H1 (cell line): ENCODE results near the gene ZNF148. TPM values are rescaled to one million over a fixed set of nuclear protein-coding genes. Genes with fewer than 3 reads are reported as not detected.

ENCODE experiments used
- CTCF ChIA-PET: fragments of 300-600 bp; sonication (Branson Sonifier 250); formaldehyde crosslinking; loops from one replicate; lab custom pipeline; 2021; ENCODE audit not compliant: partially characterized antibody; lab: Charles Lee
- POLR2A ChIA-PET: fragments of 300-600 bp; sonication (Branson Sonifier 250); formaldehyde crosslinking; loops from one replicate; lab custom pipeline; 2021; ENCODE audit warnings: inconsistent platforms; ENCODE audit not compliant: partially characterized antibody; lab: Charles Lee
- DNase-seq, 2 experiments: peaks; one replicate each; pipeline versions ENCODE4 v3.0.0 to v3.0.0-alpha.2; 2010 to 2022; ENCODE audit warnings: low spot score in 2 of 2, low read depth in 1 of 2, mixed read lengths in 1 of 2
- FAIRE-seq: peaks from 2 replicates; lab custom pipeline; 2011; peaks lifted over from hg19 to GRCh38; lab: Jason Lieb, UNC
- H2AFZ ChIP-seq: 2 replicates; pipeline ENCODE4 v1.8.1; 2012; ENCODE audit warnings: low read length, inconsistent platforms
- H2AK5ac ChIP-seq: 2 replicates; pipeline ENCODE4 v1.6.1; 2013; ENCODE audit warnings: low read depth, low read length
- H2BK120ac ChIP-seq: replicated peaks from 2 replicates; pipeline ENCODE3; 2013; ENCODE audit warnings: low read depth, low read length, inconsistent platforms
- H2BK12ac ChIP-seq: 2 replicates; pipeline ENCODE4 v1.6.1; 2013; ENCODE audit warnings: low read depth, low read length
- H2BK15ac ChIP-seq: 2 replicates; pipeline ENCODE4 v1.6.1; 2013; ENCODE audit warnings: low read length
- H2BK20ac ChIP-seq: 2 replicates; pipeline ENCODE4 v1.6.1; 2013; ENCODE audit warnings: low read length
- H2BK5ac ChIP-seq: 2 replicates; pipeline ENCODE4 v1.6.1; 2013; ENCODE audit warnings: low read depth, low read length
- H3K14ac ChIP-seq: 2 replicates; pipeline ENCODE4 v1.6.1; 2013; ENCODE audit warnings: inconsistent platforms; ENCODE audit not compliant: insufficient read length
- H3K18ac ChIP-seq: 2 replicates; pipeline ENCODE4 v1.6.1; 2013; ENCODE audit warnings: low read length; ENCODE audit errors: extremely low read depth
- H3K23ac ChIP-seq: 2 replicates; pipeline ENCODE4 v1.6.1; 2013; ENCODE audit warnings: inconsistent platforms; ENCODE audit not compliant: insufficient read length
- H3K23me2 ChIP-seq: 2 replicates; pipeline ENCODE4 v1.6.1; 2013; ENCODE audit warnings: low read depth, low read length
- H3K27ac ChIP-seq: 2 replicates; pipeline ENCODE4 v1.6.1; 2011; ENCODE audit warnings: low read depth, low read length, inconsistent platforms
- H3K27me3 ChIP-seq, 4 experiments: replicated peaks in 1 of 4; 1 replicate in 1 of 4; 2 replicates in 3 of 4; pipeline versions ENCODE4 v1.6.1 to v1.8.1; 2011 to 2013; ENCODE audit warnings: low read length in 3 of 4, mild to moderate bottlenecking in 3 of 4, inconsistent platforms in 2 of 4, mixed read lengths in 2 of 4, moderate library complexity in 1 of 4; ENCODE audit not compliant: control insufficient read depth in 3 of 4, insufficient read depth in 3 of 4; ENCODE audit errors: extremely low read depth in 1 of 4
- H3K36me3 ChIP-seq, 4 experiments: 2 replicates each; pipeline versions ENCODE4 v1.6.1 to v1.8.1; 2011 to 2013; ENCODE audit warnings: mild to moderate bottlenecking in 4 of 4, low read length in 3 of 4, moderate library complexity in 2 of 4, control low read depth in 1 of 4, inconsistent platforms in 1 of 4; ENCODE audit not compliant: insufficient read depth in 4 of 4, control insufficient read depth in 2 of 4
- H3K4ac ChIP-seq: replicated peaks from 2 replicates; pipeline ENCODE3; 2013; ENCODE audit warnings: low read length, low read depth, mixed read lengths, inconsistent platforms; ENCODE audit not compliant: insufficient read length
- H3K4me1 ChIP-seq, 4 experiments: replicated peaks in 1 of 4; 1 replicate in 1 of 4; 2 replicates in 3 of 4; pipeline versions ENCODE4 v1.6.1 to v1.8.1; 2011 to 2013; ENCODE audit warnings: low read length in 3 of 4, inconsistent platforms in 2 of 4, mixed read lengths in 1 of 4; ENCODE audit not compliant: insufficient read depth in 4 of 4, control insufficient read depth in 3 of 4
- H3K4me2 ChIP-seq, 2 experiments: 2 replicates each; pipeline versions ENCODE4 v1.6.1 to v1.8.1; 2011 to 2013; ENCODE audit warnings: low read depth in 2 of 2, low read length in 2 of 2, control low read depth in 1 of 2, inconsistent platforms in 1 of 2, mild to moderate bottlenecking in 1 of 2; ENCODE audit not compliant: insufficient read depth in 1 of 2
- H3K4me3 ChIP-seq, 4 experiments: fragments of 200-600, 300-600 bp in 1 of 4; sonication (generic), shearing (Covaris generic), sonication (Bioruptor Twin) in 1 of 4; 2 replicates each; pipeline versions ENCODE4 v1.5.1 to v1.8.1; 2011 to 2016; ENCODE audit warnings: low read length in 4 of 4, low read depth in 3 of 4, control low read depth in 2 of 4, inconsistent platforms in 2 of 4, mild to moderate bottlenecking in 2 of 4, mixed read lengths in 1 of 4, moderate library complexity in 1 of 4; ENCODE audit not compliant: insufficient read depth in 2 of 4; ENCODE audit errors: extremely low read depth in 1 of 4
- H3K56ac ChIP-seq: replicated peaks from 2 replicates; pipeline ENCODE3; 2013; ENCODE audit warnings: low read depth, mild to moderate bottlenecking, mixed read lengths, low read length, inconsistent platforms; ENCODE audit not compliant: insufficient read length
- H3K79me1 ChIP-seq: 2 replicates; pipeline ENCODE4 v1.6.1; 2013; ENCODE audit warnings: low read depth, low read length, control low read depth
- H3K79me2 ChIP-seq, 2 experiments: 2 replicates each; pipeline versions ENCODE4 v1.6.1 to v1.8.1; 2012 to 2013; ENCODE audit warnings: low read length in 2 of 2, mild to moderate bottlenecking in 2 of 2, inconsistent platforms in 1 of 2; ENCODE audit not compliant: insufficient read depth in 2 of 2, control insufficient read depth in 1 of 2
- H3K9ac ChIP-seq, 4 experiments: replicated peaks in 1 of 4; 1 replicate in 1 of 4; 2 replicates in 3 of 4; pipeline versions ENCODE4 v1.6.1 to v1.8.1; 2011 to 2013; ENCODE audit warnings: low read depth in 3 of 4, low read length in 3 of 4, control low read depth in 2 of 4, mild to moderate bottlenecking in 2 of 4, moderate library complexity in 2 of 4, inconsistent platforms in 1 of 4; ENCODE audit errors: extremely low read depth in 1 of 4
- H3K9me3 ChIP-seq, 2 experiments: 2 replicates each; pipeline versions ENCODE4 v1.6.1 to v1.8.1; 2012 to 2013; ENCODE audit warnings: mild to moderate bottlenecking in 2 of 2, moderate library complexity in 2 of 2, control low read depth in 1 of 2, inconsistent platforms in 1 of 2, low read depth in 1 of 2, low read length in 1 of 2, mixed read lengths in 1 of 2; ENCODE audit not compliant: insufficient read depth in 2 of 2
- H4K20me1 ChIP-seq, 2 experiments: replicated peaks in 1 of 2; 2 replicates each; pipeline versions ENCODE3 to v1.8.1; 2011 to 2013; ENCODE audit warnings: inconsistent platforms in 2 of 2, low read length in 2 of 2, mild to moderate bottlenecking in 1 of 2; ENCODE audit not compliant: insufficient read depth in 2 of 2, control insufficient read depth in 1 of 2
- H4K5ac ChIP-seq: 2 replicates; pipeline ENCODE4 v1.6.1; 2013; ENCODE audit warnings: low read length, low read depth, mixed read lengths, inconsistent platforms; ENCODE audit not compliant: insufficient read length
- H4K8ac ChIP-seq: 2 replicates; pipeline ENCODE4 v1.8.0; 2013; ENCODE audit warnings: mild to moderate bottlenecking, moderate library complexity, low read length, inconsistent platforms; ENCODE audit not compliant: insufficient read depth; ENCODE audit errors: extremely low read depth
- H4K91ac ChIP-seq: replicated peaks from 2 replicates; pipeline ENCODE3; 2013; ENCODE audit warnings: low read length, mixed read lengths, inconsistent platforms; ENCODE audit not compliant: insufficient read length
- POU5F1 ChIP-seq: IDR thresholded peaks from 2 replicates; pipeline ENCODE4 v1.6.1; 2011; ENCODE audit warnings: low read depth, mild to moderate bottlenecking, low read length, moderate library complexity
- polyA plus RNA-seq, 7 experiments: library from polyadenylated mRNA; depleted of rRNA in 3 of 7; stranded (reverse) in 5 of 7; unstranded in 2 of 7; fragments of >200 nt in 5 of 7; fragments of 200-250 nt in 2 of 7; gene quantifications; 1 replicate in 5 of 7; 2 replicates in 1 of 7; 4 replicates in 1 of 7; pipeline versions ENCODE4 v1.2.1 to v1.2.3, GENCODE V29; 2011 to 2013; ENCODE audit warnings: missing spikeins in 2 of 7, mixed read lengths in 2 of 7
- total RNA-seq: library from RNA; stranded (reverse); fragmentation: NEBNext Ultra II Directional; extraction: Animal tissue kit (Norgen Biotek cat#: 25700); gene quantifications from 2 replicates; pipeline ENCODE4 v1.2.1, GENCODE V29; 2021

Gene ZNF148
- total and polyA plus RNA-seq, 2 of the 8 experiments (the other 6 are each of a cell fraction or from before 2014, with no cell fraction given) = 3.7 to 22.6 TPM

GRCh38 chr3:125349556-125350165, 25.5 kb downstream of the ZNF148 start:
- no peaks in the 10 kb centered on the region for H3K23me2 ChIP-seq
- no peak overlapping the region for H3K4me3 ChIP-seq
- no peak overlapping the region for H2BK20ac ChIP-seq
- H2BK12ac ChIP-seq = no peak overlapping the region
- no peaks in the 10 kb centered on the region for H3K27me3 ChIP-seq
- H3K18ac ChIP-seq = no peak overlapping the region
- H3K56ac ChIP-seq = no peak overlapping the region
- DNase-seq (no peak), FAIRE-seq (no peak)
- H4K5ac ChIP-seq = no peak overlapping the region
- H4K8ac ChIP-seq = no peak overlapping the region
- H4K91ac ChIP-seq = no peak overlapping the region
- ChIA-PET POLR2A (no interaction called here), CTCF (no interaction called here)
- H3K9me3 ChIP-seq = no peaks in the 10 kb centered on the region
- peaks cover 6% of the 10 kb centered on the region; the same call in 1 of the 2 replicates for H3K79me1 ChIP-seq
- H2AFZ ChIP-seq = no peak overlapping the region
- no peaks in the 10 kb centered on the region; a peak in 1 of 8 replicates for H3K36me3 ChIP-seq
- no peak overlapping the region for H2BK120ac ChIP-seq
- no peak overlapping the region for H3K4me2 ChIP-seq
- H3K79me2 ChIP-seq = peaks cover 7 to 99% of the 10 kb centered on the region in 2 experiments; a peak in 3 of 4 replicates
- no peak overlapping the region for H3K27ac ChIP-seq
- no peak overlapping the region for H3K14ac ChIP-seq
- H2BK15ac ChIP-seq = no peak overlapping the region
- H3K9ac ChIP-seq = no peak overlapping the region
- no peak overlapping the region for H2BK5ac ChIP-seq
- no peak overlapping the region for H2AK5ac ChIP-seq
- H4K20me1 ChIP-seq = peaks cover 0 to 1% of the 10 kb centered on the region in 2 experiments
- no peaks in the 10 kb centered on the region for H3K4me1 ChIP-seq
- no peak for TF ChIP-seq POU5F1
- H3K4ac ChIP-seq = no peak overlapping the region
- H3K23ac ChIP-seq = no peak overlapping the region
